GM19351 (cell line): ENCODE data around the gene ID3.
"Not testable (repeated sequence)": the region's sequence is repeated elsewhere in the genome, so short reads cannot be mapped to it uniquely, and the experiment has no call there.

Source experiments
- ATAC-seq: cut with Tn5 transposase; IDR thresholded peaks from one replicate; pipeline ENCODE4 v1.9.1; 2021; ENCODE audit warnings: mild to moderate bottlenecking, moderate library complexity; ENCODE audit not compliant: unreplicated experiment

The ID3 gene

GRCh38 chr1:23553231-23554126 is 5.8 kb downstream of the ID3 start:
- no peak for ATAC-seq

- ATAC-seq = no peak
These were observed 7.5 kb downstream of the ID3 start for GRCh38 chr1:23551849-23552248.

GRCh38 chr1:23548704-23549143 is 10.6 kb downstream of the ID3 start:
- ATAC-seq = no peak

- no peak for ATAC-seq
These were observed 12.3 kb downstream of the ID3 start for GRCh38 chr1:23546897-23547584.

- ATAC-seq = no peak
These were observed 13.4 kb downstream of the ID3 start for GRCh38 chr1:23545851-23546250.

- ATAC-seq = no peak
These were observed 14.6 kb downstream of the ID3 start for GRCh38 chr1:23544444-23545389.

GRCh38 chr1:23543707-23544443 is 15.4 kb downstream of the ID3 start:
- no peak for ATAC-seq

- not testable (repeated sequence) for ATAC-seq
These were observed 16.4 kb downstream of the ID3 start for GRCh38 chr1:23542940-23543339.

GRCh38 chr1:23539698-23540266 is 19.5 kb downstream of the ID3 start:
- peak; percentile 89 for ATAC-seq

- ATAC-seq = no peak
These were observed 21.9 kb downstream of the ID3 start for GRCh38 chr1:23537296-23537973.

- no peak for ATAC-seq
These were observed 25.9 kb downstream of the ID3 start for GRCh38 chr1:23533246-23534023.

GRCh38 chr1:23531562-23532094 is 27.7 kb downstream of the ID3 start:
- no peak for ATAC-seq

GRCh38 chr1:23530747-23531561 is 28.3 kb downstream of the ID3 start, which contains the start of gene E2F2:
Gene E2F2 (minus strand): TSS chr1:23531233. CDS start chr1:23530793, 440 bp downstream.
- peak; percentile 56 for ATAC-seq

- no peak for ATAC-seq
These were observed 29.1 kb downstream of the ID3 start for GRCh38 chr1:23530087-23530746.

GRCh38 chr1:23529146-23530086 is 29.9 kb downstream of the ID3 start:
- ATAC-seq = no peak
